Heart left ventricle (tissue), 16 donors: ENCODE results near the gene KPNB1. TPM values are rescaled to one million over a fixed set of nuclear protein-coding genes. Genes with fewer than 3 reads are reported as not detected.

ENCODE experiments used
- ATAC-seq, 4 donors: fragments of 200-7000 bp; cut with Tn5 transposase; one replicate each; pipeline ENCODE4 v1.9.1; 2020 to 2022; ENCODE audit warnings: moderate library complexity in 4 of 4, mild to moderate bottlenecking in 3 of 4, moderate number of reproducible peaks in 1 of 4
- DNase-seq, 5 donors: peaks; one replicate each; pipeline ENCODE4 v3.0.0-alpha.2; 2020
- H3K27ac ChIP-seq, 12 donors: fragments of 200-600 bp; sonication (generic) in 4 of 12; one replicate each; pipeline versions ENCODE4 v1.5.0 to v1.8.0; 2016 to 2022; ENCODE audit warnings: mild to moderate bottlenecking in 2 of 12
- H3K27me3 ChIP-seq, 9 donors: fragments of 200-600 bp; sonication (generic) in 2 of 9; one replicate each; pipeline versions ENCODE4 v1.5.1 to v1.8.0; 2016 to 2022; ENCODE audit warnings: mild to moderate bottlenecking in 3 of 9
- H3K36me3 ChIP-seq, 9 donors: fragments of 200-600 bp; sonication (generic) in 2 of 9; one replicate each; pipeline versions ENCODE4 v1.5.0 to v1.8.0; 2018 to 2022; ENCODE audit warnings: mild to moderate bottlenecking in 2 of 9
- H3K4me1 ChIP-seq, 12 donors: fragments of 200-600 bp; sonication (generic) in 4 of 12; one replicate each; pipeline versions ENCODE4 v1.5.0 to v1.8.0; 2016 to 2022; ENCODE audit warnings: mild to moderate bottlenecking in 3 of 12
- H3K4me3 ChIP-seq, 12 donors: fragments of 200-600 bp; sonication (generic) in 4 of 12; one replicate each; pipeline versions ENCODE4 v1.5.0 to v1.8.0; 2017 to 2022; ENCODE audit warnings: mild to moderate bottlenecking in 9 of 12, moderate library complexity in 4 of 12
- H3K9me3 ChIP-seq, 12 donors: fragments of 200-600 bp; sonication (generic) in 4 of 12; one replicate each; pipeline versions ENCODE4 v1.5.0 to v1.8.0; 2016 to 2022; ENCODE audit warnings: mild to moderate bottlenecking in 1 of 12
- POLR2A ChIP-seq, 2 donors: fragments of 450-650 bp; IDR thresholded peaks; one replicate each; pipeline ENCODE4 v1.6.1; 2017; ENCODE audit warnings: antibody characterized with exemption in 2 of 2, mild to moderate bottlenecking in 2 of 2, moderate library complexity in 2 of 2
- WGBS, 4 donors: extraction: QIAGEN DNeasy Blood & Tissue Kit in 2 of 4; methylation state at CpG; one replicate each; pipeline versions ENCODE4 v1.1.5 to v1.1.7; 2013 to 2018; 5-methylcytosine and 5-hydroxymethylcytosine counted together
- intact Hi-C, 10 donors: fragments of 100-400 bp; cut with DNase I; formaldehyde crosslinking; loops; one replicate each; pipeline versions ENCODE4 v1.11.1 to v1.14.2; 2022
- polyA plus RNA-seq, 2 donors: library from polyadenylated mRNA; stranded (reverse); fragments of 200-250 nt; gene quantifications; one replicate each; pipeline ENCODE4 v1.2.3, GENCODE V29; 2013
- total RNA-seq, 9 donors: library from RNA; depleted of rRNA in 2 of 9; stranded (reverse); fragments of >200 nt in 2 of 9; fragmentation: NEBNext Ultra II Directional in 3 of 9; extraction: Animal tissue kit (Norgen Biotek cat#: 25700) in 3 of 9; gene quantifications; one replicate each; pipeline versions ENCODE4 v1.1.0 to v1.2.4, GENCODE V29; 2016 to 2023
- TF ChIP-seq, protein P1 (sequence below), 12 donors: fragments of 200-600 bp; sonication (generic) in 4 of 12; IDR thresholded peaks; one replicate each; pipeline versions ENCODE4 v1.5.0 to v1.8.0; 2018 to 2022; ENCODE audit warnings: antibody characterized with exemption in 12 of 12, mild to moderate bottlenecking in 5 of 12
- donor health status: ischemic (EF 13 %, LVEDD 7.1; RV severe dilation, severe dysfunction).
- donor health status: healthy with polysubstance abuse.
- donor health status: DM: no; HTN: yes; CAD: no.
- donor health status: DM: no; HTN: no; CAD: no.
- donor health status: ischemic (EF 25% LVEDD 6.9; RV normal size, moderate dysfunction).
- donor health status: ischemic (EF 25% LVEDD 5.7; RV mildly dilated, moderate dysfunction).
- donor health status: healthy.
- donor health status: DM: yes; HTN: yes; CAD: no.
- donor health status: ischemic (EF 35%, LVEDD 5.7; RV mildly dilated, moderate dysfunction).
- donor health status: nonischemic (EF 11% LVEDD 7.7; RV severe dilation, severe dysfunction).
- donor health status: DM: yes; HTN: yes; CAD: no.
- donor health status: PGD.
- donor health status: ischemic (EF 29% LVEDD 5.4; RV normal size, mild dysfunction).
- donor health status: nonischemic (EF 23%, LVEDD 6.1; RV moderate dilation, normal function).

KPNB1 gene
- total and polyA plus RNA-seq, 11 donors: 30.7 to 236 (median 174) TPM

DNA sequence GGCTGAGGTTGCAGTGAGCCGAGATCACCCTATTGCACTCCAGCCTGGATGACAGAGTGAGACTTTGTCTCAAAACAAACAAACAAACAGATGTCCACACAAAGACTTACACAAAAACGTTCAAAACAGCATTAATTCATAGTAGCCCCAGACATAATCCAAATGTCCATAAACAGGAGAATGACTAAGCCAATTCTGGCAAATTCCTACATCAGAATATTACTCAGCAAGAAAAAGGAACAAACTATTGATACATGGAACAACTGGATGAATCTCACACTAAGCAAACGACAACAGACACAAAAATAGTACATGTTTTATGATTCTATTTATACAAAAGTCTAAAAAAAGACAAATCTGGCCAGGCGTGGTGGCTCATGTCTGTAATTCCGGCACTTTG, 10.8 kb upstream of the KPNB1 start:
- H3K4me3 ChIP-seq: no peak overlapping the region
- peaks cover 0 to 26% (median 5%) of the 10 kb centered on the region in 9 donors for H3K36me3 ChIP-seq
- ATAC-seq: no peak
- H3K27ac ChIP-seq: no peak overlapping the region
- H3K4me1 ChIP-seq: peaks cover 0 to 7% (median 0%) of the 10 kb centered on the region in 12 donors
- no peak for DNase-seq
- intact Hi-C loops: no loop called here
- H3K9me3 ChIP-seq: no peaks in the 10 kb centered on the region
- H3K27me3 ChIP-seq: no peaks in the 10 kb centered on the region
- WGBS, 4 donors: 65 to 85% (median 81%) methylated on average over 5 of the region's 5 CpGs
- TF ChIP-seq POLR2A (IDR thresholded peaks at IDR 0.05): no peak
- TF ChIP-seq, protein P1, sequence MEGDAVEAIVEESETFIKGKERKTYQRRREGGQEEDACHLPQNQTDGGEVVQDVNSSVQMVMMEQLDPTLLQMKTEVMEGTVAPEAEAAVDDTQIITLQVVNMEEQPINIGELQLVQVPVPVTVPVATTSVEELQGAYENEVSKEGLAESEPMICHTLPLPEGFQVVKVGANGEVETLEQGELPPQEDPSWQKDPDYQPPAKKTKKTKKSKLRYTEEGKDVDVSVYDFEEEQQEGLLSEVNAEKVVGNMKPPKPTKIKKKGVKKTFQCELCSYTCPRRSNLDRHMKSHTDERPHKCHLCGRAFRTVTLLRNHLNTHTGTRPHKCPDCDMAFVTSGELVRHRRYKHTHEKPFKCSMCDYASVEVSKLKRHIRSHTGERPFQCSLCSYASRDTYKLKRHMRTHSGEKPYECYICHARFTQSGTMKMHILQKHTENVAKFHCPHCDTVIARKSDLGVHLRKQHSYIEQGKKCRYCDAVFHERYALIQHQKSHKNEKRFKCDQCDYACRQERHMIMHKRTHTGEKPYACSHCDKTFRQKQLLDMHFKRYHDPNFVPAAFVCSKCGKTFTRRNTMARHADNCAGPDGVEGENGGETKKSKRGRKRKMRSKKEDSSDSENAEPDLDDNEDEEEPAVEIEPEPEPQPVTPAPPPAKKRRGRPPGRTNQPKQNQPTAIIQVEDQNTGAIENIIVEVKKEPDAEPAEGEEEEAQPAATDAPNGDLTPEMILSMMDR (IDR thresholded peaks at IDR 0.05): no peak

DNA sequence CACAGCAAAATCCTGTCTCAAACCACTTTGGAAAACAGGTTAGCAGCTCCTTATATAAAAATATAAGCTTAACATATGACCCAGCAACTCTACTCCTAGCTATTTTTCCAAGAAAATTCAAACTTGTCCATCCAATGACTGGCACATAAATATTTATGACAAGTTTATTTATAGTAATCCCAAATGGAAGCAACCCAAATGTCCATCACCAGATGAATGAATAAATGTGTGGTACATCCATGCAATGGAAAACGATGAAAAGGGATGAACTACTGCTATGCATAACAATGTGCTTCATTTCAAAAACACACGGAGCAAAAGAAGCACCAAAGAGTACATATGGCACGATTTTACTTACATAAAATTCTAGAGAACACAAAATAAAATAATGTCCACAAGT, 9.6 kb upstream of the KPNB1 start:
- ATAC-seq: no peak

DNA sequence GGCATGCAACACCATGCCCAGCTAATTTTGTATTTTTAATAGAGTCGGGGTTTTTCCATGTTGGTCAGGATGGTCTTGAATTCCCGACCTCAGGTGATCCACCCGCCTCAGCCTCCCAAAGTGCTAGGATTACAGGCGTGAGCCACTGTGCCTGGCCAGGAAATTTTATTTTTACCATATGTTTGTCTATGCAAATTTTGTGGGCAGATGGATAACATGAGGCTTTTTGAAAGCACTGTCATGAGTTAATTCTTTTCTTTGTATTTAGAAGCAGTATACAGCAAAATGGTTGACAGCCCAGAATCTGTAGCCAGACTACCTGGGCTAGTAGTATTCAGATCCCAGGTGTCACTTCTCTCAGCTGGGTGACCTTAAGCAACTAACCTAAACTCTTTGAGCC, 8.5 kb upstream of the KPNB1 start:
- peaks cover 0 to 7% (median 0%) of the 10 kb centered on the region in 12 donors for H3K4me1 ChIP-seq
- DNase-seq (no peak), ATAC-seq (no peak)
- H3K27ac ChIP-seq: no peak overlapping the region
- H3K9me3 ChIP-seq: no peaks in the 10 kb centered on the region
- no peak overlapping the region for H3K4me3 ChIP-seq
- intact Hi-C loops: no loop called here
- peaks cover 0 to 18% (median 4%) of the 10 kb centered on the region in 9 donors for H3K36me3 ChIP-seq
- TF ChIP-seq POLR2A (IDR thresholded peaks at IDR 0.05): no peak
- TF ChIP-seq, protein P1 (IDR thresholded peaks at IDR 0.05): no peak
- H3K27me3 ChIP-seq: no peaks in the 10 kb centered on the region
- WGBS, 4 donors: 95 to 98% (median 97%) methylated on average over 4 of the region's 4 CpGs

More for the DNA sequence above, 9.6 kb upstream of the KPNB1 start:
- intact Hi-C loops: no loop called here
- H3K4me3 ChIP-seq: no peak overlapping the region
- TF ChIP-seq, protein P1 (IDR thresholded peaks at IDR 0.05): no peak
- H3K27me3 ChIP-seq: no peaks in the 10 kb centered on the region
- peaks cover 0 to 7% (median 0%) of the 10 kb centered on the region in 12 donors for H3K4me1 ChIP-seq
- no peak for DNase-seq
- WGBS, 4 donors: 86 to 90% (median 87%) methylated on average over 3 of the region's 3 CpGs
- peaks cover 0 to 26% (median 5%) of the 10 kb centered on the region in 9 donors for H3K36me3 ChIP-seq
- H3K9me3 ChIP-seq: no peaks in the 10 kb centered on the region
- H3K27ac ChIP-seq: no peak overlapping the region

DNA sequence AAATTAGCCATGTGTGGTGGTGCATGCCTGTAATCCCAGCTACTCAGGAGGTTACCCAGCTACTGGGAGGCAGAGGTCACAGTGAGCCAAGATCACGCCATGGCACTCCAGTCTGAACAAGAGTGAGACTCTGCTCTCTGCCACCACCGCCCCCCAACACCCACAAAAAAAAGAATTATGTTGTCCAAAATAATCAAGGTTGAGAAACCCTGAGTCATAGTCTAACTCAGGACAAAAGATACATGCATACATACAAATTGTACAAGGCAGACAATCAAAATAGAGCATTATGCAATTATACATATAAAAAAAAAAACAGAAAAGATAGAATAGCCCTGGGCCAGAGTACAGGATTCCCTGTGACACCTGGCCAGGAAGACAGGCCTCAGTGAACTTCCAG, 6.6 kb upstream of the KPNB1 start:
- WGBS, 4 donors: 70 to 100% (median 96%) methylated on average over 2 of the region's 2 CpGs
- H3K27me3 ChIP-seq: no peaks in the 10 kb centered on the region
- DNase-seq (no peak), ATAC-seq (no peak)
- peaks cover 0 to 22% (median 0%) of the 10 kb centered on the region in 12 donors for H3K4me1 ChIP-seq
- no peak overlapping the region for H3K27ac ChIP-seq
- intact Hi-C loops: no loop called here
- H3K36me3 ChIP-seq: peaks cover 0 to 2% (median 0%) of the 10 kb centered on the region in 9 donors
- H3K9me3 ChIP-seq: no peaks in the 10 kb centered on the region
- TF ChIP-seq, protein P1 (IDR thresholded peaks at IDR 0.05): no peak
- no peak for TF ChIP-seq POLR2A (IDR thresholded peaks at IDR 0.05)
- H3K4me3 ChIP-seq: no peak overlapping the region
